Endothelial cell of umbilical vein (primary cell): Measurements from ENCODE around the gene CCHCR1. TPM values are rescaled to one million over a fixed set of nuclear protein-coding genes. Genes with fewer than 3 reads are reported as not detected.

ENCODE experiments used
- BruUV-seq: library from RNA; stranded (reverse); fragments of 400-500 nt; replicated peaks from 2 replicates; lab custom pipeline; 2021; lab: Mats Ljungman, UMichigan
- CTCF ChIA-PET: fragments of 300-600, 350-600 bp; sonication (Branson Sonifier 250); formaldehyde crosslinking; loops from one replicate; lab custom pipeline; 2021; ENCODE audit warnings: antibody characterized with exemption, inconsistent platforms; lab: Charles Lee
- POLR2A ChIA-PET: fragments of 300-600, 350-600 bp; sonication (Branson Sonifier 250); formaldehyde crosslinking; loops from one replicate; lab custom pipeline; 2021; ENCODE audit warnings: antibody characterized with exemption, inconsistent platforms; lab: Charles Lee
- DNase-seq: peaks from one replicate; pipeline ENCODE4 v3.0.0-alpha.2; 2011; ENCODE audit warnings: low read depth, low spot score
- FAIRE-seq: peaks from 2 replicates; lab custom pipeline; 2011; peaks lifted over from hg19 to GRCh38; lab: Jason Lieb, UNC
- H2AFZ ChIP-seq: 2 replicates; pipeline ENCODE4 v1.6.0; 2012; ENCODE audit warnings: low read depth, low read length, control low read depth, inconsistent platforms
- H3K27ac ChIP-seq: 2 replicates; pipeline ENCODE4 v1.5.1; 2011; ENCODE audit warnings: low read depth, mild to moderate bottlenecking, control low read depth, low read length, moderate library complexity; ENCODE audit not compliant: insufficient read depth
- H3K27me3 ChIP-seq, 2 experiments: 2 replicates each; pipeline versions ENCODE4 v1.6.0 to v1.6.1; 2011; ENCODE audit warnings: low read length in 2 of 2, mixed read lengths in 1 of 2; ENCODE audit not compliant: control insufficient read depth in 2 of 2, insufficient read depth in 2 of 2
- H3K36me3 ChIP-seq, 2 experiments: 2 replicates in 1 of 2; 3 replicates in 1 of 2; pipeline ENCODE4 v1.5.1; 2011; ENCODE audit warnings: low read length in 2 of 2, mild to moderate bottlenecking in 1 of 2, moderate library complexity in 1 of 2; ENCODE audit not compliant: control insufficient read depth in 2 of 2, insufficient read depth in 2 of 2; ENCODE audit errors: extremely low read depth in 1 of 2
- H3K4me1 ChIP-seq: 3 replicates; pipeline ENCODE4 v1.5.1; 2011; ENCODE audit warnings: mild to moderate bottlenecking, low read length; ENCODE audit not compliant: control insufficient read depth, insufficient read depth; ENCODE audit errors: extremely low read depth
- H3K4me2 ChIP-seq: 2 replicates; pipeline ENCODE4 v1.6.1; 2011; ENCODE audit warnings: low read length, control low read depth, mixed read lengths; ENCODE audit not compliant: insufficient read depth
- H3K4me3 ChIP-seq, 3 experiments: fragments of 200-600 bp in 1 of 3; sonication (generic), shearing (Covaris generic) in 1 of 3; replicated peaks in 1 of 3; 2 replicates each; pipeline ENCODE4 v1.5.1; 2011 to 2016; ENCODE audit warnings: control low read depth in 3 of 3, low read length in 3 of 3, mild to moderate bottlenecking in 2 of 3, inconsistent platforms in 1 of 3, low read depth in 1 of 3, moderate library complexity in 1 of 3; ENCODE audit not compliant: insufficient read depth in 1 of 3
- H3K79me2 ChIP-seq: 2 replicates; pipeline ENCODE4 v1.6.0; 2012; ENCODE audit warnings: low read length, inconsistent platforms; ENCODE audit not compliant: control insufficient read depth, insufficient read depth
- H3K9ac ChIP-seq: replicated peaks from 2 replicates; pipeline ENCODE3; 2011; ENCODE audit warnings: low read length, control low read depth; ENCODE audit not compliant: insufficient read depth; ENCODE audit errors: extremely low read depth
- H3K9me1 ChIP-seq: replicated peaks from 3 replicates; pipeline ENCODE4 v1.6.0; 2011; ENCODE audit warnings: mild to moderate bottlenecking, low read length; ENCODE audit not compliant: control insufficient read depth, insufficient read depth; ENCODE audit errors: extremely low read depth
- H3K9me3 ChIP-seq: replicated peaks from 2 replicates; pipeline ENCODE4 v1.5.1; 2012; ENCODE audit warnings: low read length, inconsistent platforms; ENCODE audit not compliant: control insufficient read depth, insufficient read depth
- H4K20me1 ChIP-seq: replicated peaks from 2 replicates; pipeline ENCODE3; 2011; ENCODE audit warnings: mild to moderate bottlenecking, low read length; ENCODE audit not compliant: control insufficient read depth, insufficient read depth; ENCODE audit errors: extremely low read depth
- FOS ChIP-seq: IDR thresholded peaks from 2 replicates; pipeline ENCODE4 v1.6.1; 2011; ENCODE audit warnings: mild to moderate bottlenecking, low read length, moderate library complexity, borderline replicate concordance; ENCODE audit not compliant: insufficient read depth
- POLR2A ChIP-seq: IDR thresholded peaks from 2 replicates; pipeline ENCODE4 v1.6.1; 2012; ENCODE audit warnings: low read depth, mild to moderate bottlenecking, control low read depth, low read length
- POLR2AphosphoS5 ChIP-seq: IDR thresholded peaks from 2 replicates; pipeline ENCODE4 v1.6.1; 2012; ENCODE audit warnings: low read depth, mild to moderate bottlenecking, control low read depth, low read length, moderate library complexity; ENCODE audit not compliant: insufficient read depth
- dilution Hi-C: fragments of 300-500 bp; cut with MboI; formaldehyde crosslinking; loops from one replicate; pipeline ENCODE4 v1.15.0; 2019; ENCODE audit warnings: low sequenced_read_pairs; ENCODE audit not compliant: extremely low pct_ligation_motif_present
- intact Hi-C: fragments of 100-400 bp; cut with micrococcal nuclease; formaldehyde crosslinking; loops from one replicate; pipeline ENCODE4 v1.10.0; 2022
- polyA plus RNA-seq, 4 experiments: library from polyadenylated mRNA; depleted of rRNA in 3 of 4; stranded (reverse) in 3 of 4; unstranded in 1 of 4; fragments of >200 nt; gene quantifications; 2 replicates each; pipeline versions ENCODE4 v1.2.1 to v1.2.3, GENCODE V29; 2011 to 2012; ENCODE audit warnings: missing spikeins in 1 of 4
- total RNA-seq: library from RNA; stranded (reverse); gene quantifications from 2 replicates; pipeline ENCODE4 v1.2.3, GENCODE V29; 2021
- TF ChIP-seq, protein P1 (sequence below), 2 donors: IDR thresholded peaks; 1 replicate in 1 of 2; 2 replicates in 1 of 2; pipeline ENCODE4 v1.5.1; 2011; ENCODE audit warnings: low read length in 2 of 2, mild to moderate bottlenecking in 2 of 2, moderate library complexity in 2 of 2, control low read depth in 1 of 2, inconsistent platforms in 1 of 2, low read depth in 1 of 2; ENCODE audit not compliant: insufficient read depth in 1 of 2; ENCODE audit errors: extremely low read depth in 1 of 2

Gene CCHCR1
- total and polyA plus RNA-seq, 2 donors (not counting 3 experiments of a cell fraction or from before 2014, with no cell fraction given) = 12.8 to 23.2 TPM

DNA sequence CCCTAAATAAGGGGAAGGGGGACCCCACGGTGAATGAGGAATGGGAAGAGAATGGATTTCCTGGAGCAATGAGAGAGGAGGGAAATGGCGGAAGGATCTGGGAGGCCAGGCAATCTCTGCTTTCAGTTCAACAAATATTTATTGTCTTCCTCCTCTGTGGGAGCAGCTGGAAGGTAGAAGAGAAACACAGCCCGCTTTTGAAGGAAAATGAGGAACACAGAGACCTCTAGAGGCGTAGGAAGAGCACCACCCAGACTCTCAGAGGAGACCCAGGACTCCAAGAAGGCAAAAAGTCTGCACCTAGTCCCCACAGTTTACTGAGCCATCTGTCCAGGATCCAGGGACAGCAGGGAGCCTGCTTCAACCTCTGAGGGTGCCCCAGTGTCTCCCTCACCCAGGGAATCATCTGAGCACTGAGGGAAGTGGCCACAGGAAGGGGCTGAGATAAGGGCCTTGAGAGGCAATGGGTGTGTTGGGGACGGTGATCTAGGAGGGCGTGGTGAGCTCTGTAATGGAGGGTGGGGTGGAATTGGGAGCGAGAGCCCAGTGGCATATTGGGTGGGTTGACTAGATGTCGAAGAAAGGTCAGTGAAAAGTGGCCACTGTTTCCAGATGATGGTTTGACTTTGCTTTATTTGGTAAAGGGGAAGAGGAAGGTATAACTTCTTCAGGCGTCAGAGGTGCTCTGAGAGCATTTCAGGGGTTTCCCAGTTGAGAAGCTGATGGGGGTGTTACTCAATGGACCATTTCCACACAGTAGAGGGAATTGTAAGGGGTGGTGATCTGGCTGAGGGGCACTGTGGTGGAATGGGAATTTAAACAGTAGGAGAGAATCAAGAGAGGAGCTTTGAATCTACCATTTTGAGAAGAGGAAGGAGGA lies 42.4 kb downstream of the CCHCR1 start:
- peak; percentile 51 for DNase-seq
- FAIRE-seq = peak; percentile 85
- ChIA-PET POLR2A (interaction anchor here (0.6 to 2.2 kb wide), 4 partner anchors 21 to 558 kb away, joined by 3 to 8 read pairs (median 4); partner anchors contain the start of gene PRR3), CTCF (interaction anchor here (0.6 to 8.2 kb wide), 25 partner anchors 12 to 1839 kb away, joined by 3 to 102 read pairs (median 4); partner anchors contain the start of genes GTF2H4, MUCL3 and VARS2)
- H3K4me3 ChIP-seq = peak overlapping the region in 1 of 3 experiments; percentile 3
- no peaks in the 10 kb centered on the region for H3K9me3 ChIP-seq
- H4K20me1 ChIP-seq = no peaks in the 10 kb centered on the region
- TSS peak; percentile 48 for BruUV-seq
- peak overlapping the region; percentile 51 for H3K27ac ChIP-seq
- H3K79me2 ChIP-seq = no peaks in the 10 kb centered on the region
- peak overlapping the region; percentile 38 for H3K9ac ChIP-seq
- H3K4me2 ChIP-seq = peak overlapping the region; percentile 53
- peak overlapping the region; percentile 93 for H2AFZ ChIP-seq
- no peaks in the 10 kb centered on the region for H3K9me1 ChIP-seq
- intact Hi-C loops = loop anchor here (1.0 kb wide), 2 partner anchors 21 to 28 kb away; no protein-coding TSS in a partner anchor
- peaks cover 4 to 6% of the 10 kb centered on the region in 2 experiments for H3K27me3 ChIP-seq
- peaks cover 21% of the 10 kb centered on the region for H3K4me1 ChIP-seq
- no peaks in the 10 kb centered on the region for H3K36me3 ChIP-seq
- TF ChIP-seq, protein P1, sequence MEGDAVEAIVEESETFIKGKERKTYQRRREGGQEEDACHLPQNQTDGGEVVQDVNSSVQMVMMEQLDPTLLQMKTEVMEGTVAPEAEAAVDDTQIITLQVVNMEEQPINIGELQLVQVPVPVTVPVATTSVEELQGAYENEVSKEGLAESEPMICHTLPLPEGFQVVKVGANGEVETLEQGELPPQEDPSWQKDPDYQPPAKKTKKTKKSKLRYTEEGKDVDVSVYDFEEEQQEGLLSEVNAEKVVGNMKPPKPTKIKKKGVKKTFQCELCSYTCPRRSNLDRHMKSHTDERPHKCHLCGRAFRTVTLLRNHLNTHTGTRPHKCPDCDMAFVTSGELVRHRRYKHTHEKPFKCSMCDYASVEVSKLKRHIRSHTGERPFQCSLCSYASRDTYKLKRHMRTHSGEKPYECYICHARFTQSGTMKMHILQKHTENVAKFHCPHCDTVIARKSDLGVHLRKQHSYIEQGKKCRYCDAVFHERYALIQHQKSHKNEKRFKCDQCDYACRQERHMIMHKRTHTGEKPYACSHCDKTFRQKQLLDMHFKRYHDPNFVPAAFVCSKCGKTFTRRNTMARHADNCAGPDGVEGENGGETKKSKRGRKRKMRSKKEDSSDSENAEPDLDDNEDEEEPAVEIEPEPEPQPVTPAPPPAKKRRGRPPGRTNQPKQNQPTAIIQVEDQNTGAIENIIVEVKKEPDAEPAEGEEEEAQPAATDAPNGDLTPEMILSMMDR (IDR thresholded peaks at IDR 0.05; ENCODE audit: extremely low read depth in 1 of 2, insufficient read depth in 1 of 2, low read depth in 1 of 2, low read length in 2 of 2) = peak; percentile 13 to 20
- TF ChIP-seq FOS (no peak), POLR2AphosphoS5 (no peak), POLR2A (no peak)
- dilution Hi-C loops = no loop called here
